KOPT-K1 (cell line): ENCODE measurements around the gene FRYL.
A peak's percentile ranks its signal among the peaks of the same experiment; 100 is the strongest.

Source experiments
- H3K27ac ChIP-seq: fragments of 200-600 bp; sonication (generic); 2 replicates; pipeline ENCODE4 v1.5.1; 2016; ENCODE audit warnings: antibody characterized with exemption, mild to moderate bottlenecking, low read depth, low read length; ENCODE audit not compliant: poor library complexity, severe bottlenecking
- H3K36me3 ChIP-seq: fragments of 200-600 bp; sonication (generic); 2 replicates; pipeline ENCODE4 v1.5.1; 2017; ENCODE audit warnings: antibody characterized with exemption, mild to moderate bottlenecking, low read length, moderate library complexity; ENCODE audit not compliant: insufficient read depth
- H3K9me3 ChIP-seq: fragments of 200-600 bp; sonication (generic); 2 replicates; pipeline ENCODE4 v1.5.1; 2017; ENCODE audit warnings: antibody characterized with exemption, low read length, mild to moderate bottlenecking; ENCODE audit not compliant: insufficient read depth, poor library complexity, severe bottlenecking

The FRYL gene

DNA sequence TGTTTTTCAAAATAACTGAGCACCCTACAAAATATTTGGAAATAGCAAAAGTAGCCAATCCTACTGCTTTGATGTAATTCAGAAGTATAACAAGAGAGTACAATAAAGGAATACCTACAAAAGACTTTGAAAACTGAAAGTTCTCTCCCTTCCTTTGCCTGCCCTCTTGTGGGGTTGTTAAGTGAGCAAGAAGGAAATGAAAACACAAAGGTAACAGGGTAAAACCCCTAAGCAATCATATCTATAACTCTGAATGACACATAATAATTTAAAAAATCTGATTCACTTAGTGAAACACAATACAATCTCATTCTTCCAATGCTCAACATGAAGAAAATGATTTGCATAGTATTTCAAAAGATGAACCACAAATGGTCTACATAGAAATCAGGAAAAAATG lies 98.2 kb downstream of the FRYL start:
- H3K36me3 ChIP-seq, result no peaks in the 10 kb centered on the region; the same call in 1 of the 2 replicates
- H3K27ac ChIP-seq, result no peak overlapping the region
- H3K9me3 ChIP-seq, result peaks cover under 1% of the 10 kb centered on the region

DNA sequence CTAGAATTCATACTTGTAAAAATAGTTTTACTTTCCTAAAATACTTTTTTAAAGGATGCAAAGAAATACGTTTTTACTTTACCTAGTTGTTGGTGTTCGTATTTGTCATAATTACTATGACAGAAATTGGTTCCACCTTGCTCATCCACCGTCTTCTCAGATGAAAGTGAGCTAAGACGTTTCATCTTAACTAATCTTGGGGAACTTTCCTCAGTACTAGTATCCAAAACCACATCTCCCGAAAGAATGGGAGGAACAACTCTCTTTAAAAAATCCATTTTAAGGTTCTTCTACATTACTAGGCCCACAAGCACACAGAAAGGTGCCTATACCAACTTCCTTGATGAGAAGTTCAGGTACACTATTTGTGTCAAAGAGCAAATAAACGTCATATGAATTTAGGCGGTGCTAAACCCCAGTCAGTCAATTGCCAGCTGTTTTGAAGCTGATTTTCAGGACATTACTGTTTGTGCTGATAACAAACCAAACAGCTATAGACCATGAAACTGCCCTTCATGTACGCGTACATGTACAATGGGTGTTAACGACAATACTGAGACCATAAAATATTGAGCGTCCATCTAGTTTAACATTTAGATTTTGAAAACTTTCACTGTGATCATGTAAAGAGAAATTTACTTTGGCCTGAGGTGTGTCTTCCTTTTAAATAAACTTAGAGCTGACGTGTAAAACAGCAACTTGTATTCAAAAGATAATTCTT lies 99.1 kb downstream of the FRYL start:
- H3K36me3 ChIP-seq, result peaks cover 5% of the 10 kb centered on the region; the same call in 1 of the 2 replicates
- H3K9me3 ChIP-seq, result peaks cover 5% of the 10 kb centered on the region

DNA sequence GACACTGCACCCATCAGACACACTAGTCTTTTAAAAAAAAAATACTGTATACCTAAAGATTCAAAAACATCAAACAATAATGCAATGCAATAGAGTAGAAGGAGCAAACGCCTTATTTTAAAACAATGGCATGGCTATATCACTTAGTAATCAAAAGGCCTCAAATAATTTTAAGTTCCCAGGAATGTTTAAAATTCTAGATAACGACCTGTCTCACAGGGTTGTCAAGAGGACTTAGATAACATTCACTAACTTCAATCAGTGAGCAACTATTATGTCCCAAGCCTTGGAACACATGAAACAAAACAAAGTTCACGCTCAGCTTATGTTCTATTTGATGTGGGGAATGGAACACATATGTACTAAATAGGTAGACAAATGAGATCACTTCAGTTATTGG lies 106.5 kb downstream of the FRYL start:
- peaks cover 5% of the 10 kb centered on the region; the same call in 1 of the 2 replicates for H3K36me3 ChIP-seq
- peaks cover 5% of the 10 kb centered on the region for H3K9me3 ChIP-seq

More for the DNA sequence above, 99.1 kb downstream of the FRYL start:
- no peak overlapping the region for H3K27ac ChIP-seq

DNA sequence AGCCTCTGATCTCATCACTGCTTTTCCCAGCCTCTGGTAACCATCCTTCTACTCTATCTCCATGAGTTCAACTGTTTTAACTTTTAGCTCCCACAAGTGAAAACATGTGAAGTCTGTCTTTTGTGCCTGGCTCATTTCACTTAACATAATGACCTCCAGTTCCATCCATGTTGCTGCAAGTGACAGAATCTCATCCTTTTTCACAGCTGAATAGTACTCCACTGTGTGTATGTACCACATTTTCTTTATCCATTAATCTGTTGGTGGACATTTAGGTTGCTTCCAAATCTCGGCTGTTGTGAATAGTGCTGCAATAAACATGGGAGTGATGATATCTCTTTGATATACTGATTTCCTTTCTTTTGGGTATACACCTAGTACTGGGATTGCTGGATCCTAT lies 109.5 kb downstream of the FRYL start:
- H3K27ac ChIP-seq, result no peak overlapping the region
- no peaks in the 10 kb centered on the region for H3K9me3 ChIP-seq

More for the DNA sequence above, 106.5 kb downstream of the FRYL start:
- no peak overlapping the region for H3K27ac ChIP-seq

DNA sequence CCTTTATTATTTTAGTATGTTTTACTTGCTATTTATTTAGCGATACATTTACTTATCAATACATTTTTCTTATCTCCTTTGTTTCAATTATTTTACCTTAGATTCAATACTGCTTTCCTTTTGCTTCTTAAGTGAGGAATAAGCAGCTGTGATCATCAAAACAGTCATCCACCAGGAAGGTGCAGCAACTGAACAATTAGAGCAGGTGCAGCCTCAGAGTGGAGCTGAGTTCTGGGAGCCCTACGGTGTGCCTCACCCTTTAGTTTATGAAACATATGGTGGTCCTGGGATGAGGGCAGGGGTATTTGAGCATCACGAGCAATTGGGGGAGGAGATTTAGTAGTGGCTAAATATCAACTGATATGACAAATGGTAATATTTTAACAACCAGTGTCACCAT lies 111.0 kb downstream of the FRYL start:
- Histone ChIP-seq H3K27ac (no peak overlapping the region), H3K36me3 (no peaks in the 10 kb centered on the region), H3K9me3 (no peaks in the 10 kb centered on the region)

More for the DNA sequence above, 109.5 kb downstream of the FRYL start:
- no peaks in the 10 kb centered on the region; the same call in 1 of the 2 replicates for H3K36me3 ChIP-seq

DNA sequence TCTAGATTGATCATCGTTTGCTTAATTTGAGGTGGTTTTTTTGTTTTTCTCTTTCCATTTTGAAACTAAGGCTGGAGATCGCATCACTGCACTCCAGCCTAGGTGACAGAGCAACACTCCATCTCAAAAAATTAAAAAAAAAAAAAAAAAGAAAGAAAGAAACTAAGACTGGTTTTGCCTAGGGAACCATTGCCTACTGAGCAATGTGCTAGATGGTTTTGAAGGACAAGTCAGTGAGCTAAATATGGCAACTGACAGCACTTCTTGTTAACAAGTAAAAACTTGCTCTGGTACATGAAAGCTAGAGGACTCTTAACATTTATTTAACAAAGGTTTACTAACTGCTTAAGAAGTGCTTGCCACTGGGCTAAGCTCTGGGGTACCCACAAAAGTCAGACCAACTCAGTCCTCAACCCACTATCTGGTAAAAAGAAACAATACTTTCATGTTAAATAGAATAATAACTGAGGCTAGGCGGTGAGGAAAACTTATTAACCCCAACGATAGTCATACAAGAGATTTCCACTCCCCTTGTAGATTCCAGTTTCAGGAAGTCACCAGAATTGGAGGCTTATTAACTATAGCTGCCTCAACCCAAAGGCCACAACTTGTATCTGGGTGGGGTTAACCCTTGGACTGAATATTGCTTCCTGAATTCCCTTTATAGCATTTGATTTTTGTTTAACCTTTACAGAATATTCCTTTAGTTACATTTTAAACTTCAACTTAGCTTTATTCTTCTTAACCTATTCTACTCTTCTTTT lies 111.6 kb downstream of the FRYL start:
- Histone ChIP-seq H3K9me3 (no peaks in the 10 kb centered on the region), H3K36me3 (no peaks in the 10 kb centered on the region; the same call in 1 of the 2 replicates), H3K27ac (no peak overlapping the region)

DNA sequence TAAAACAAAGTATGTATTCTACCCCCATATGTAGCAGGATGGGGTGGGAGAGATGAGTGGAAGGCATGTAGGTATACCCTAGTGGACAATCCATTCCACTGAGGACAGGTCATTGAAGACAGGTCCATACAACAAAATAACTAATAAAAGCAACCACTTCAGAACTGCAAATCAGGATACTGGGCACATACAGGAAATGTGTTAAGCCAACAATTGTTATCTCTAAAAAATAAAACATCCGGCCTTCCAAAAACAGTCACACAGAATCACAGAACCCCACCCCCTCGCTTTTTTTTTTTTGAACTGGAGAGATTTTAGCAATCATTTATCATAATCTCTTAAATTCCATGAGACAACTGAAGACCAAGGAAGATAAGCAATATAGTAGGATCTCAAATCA lies 112.9 kb downstream of the FRYL start:
- peaks cover 4% of the 10 kb centered on the region for H3K9me3 ChIP-seq
- H3K36me3 ChIP-seq, result no peaks in the 10 kb centered on the region; the same call in 1 of the 2 replicates
- H3K27ac ChIP-seq, result no peak overlapping the region

DNA sequence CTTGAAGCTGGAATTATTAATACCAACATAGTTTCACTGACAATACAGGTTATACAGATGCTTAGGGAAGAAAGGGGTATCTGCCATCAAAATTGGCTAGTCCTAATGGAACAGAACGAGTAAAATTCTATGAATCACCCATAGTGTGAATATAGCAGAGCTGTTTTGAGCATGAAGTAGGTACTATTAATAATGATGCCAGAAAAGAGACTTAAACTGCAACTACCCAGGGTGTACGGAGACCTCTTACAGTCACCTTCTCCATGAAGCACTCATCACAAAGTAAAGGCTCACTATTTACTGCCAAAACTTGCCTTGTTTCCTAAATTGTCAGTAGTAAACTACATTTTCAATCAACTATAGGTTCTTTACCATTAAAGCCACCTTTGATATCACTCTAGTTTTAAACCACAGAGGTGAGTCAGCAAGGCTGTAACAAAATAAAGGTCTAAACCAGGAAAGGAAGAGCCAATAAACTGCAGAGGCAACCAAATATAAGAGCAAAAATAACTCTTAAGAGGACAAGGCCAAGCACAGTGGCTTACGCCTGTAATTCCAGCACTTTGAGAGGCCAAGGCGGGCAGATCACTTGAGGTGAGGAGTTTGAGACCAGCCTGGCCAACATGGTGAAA lies 114.4 kb downstream of the FRYL start:
- Histone ChIP-seq H3K27ac (no peak overlapping the region), H3K9me3 (peaks cover 4% of the 10 kb centered on the region), H3K36me3 (no peaks in the 10 kb centered on the region; the same call in 1 of the 2 replicates)

DNA sequence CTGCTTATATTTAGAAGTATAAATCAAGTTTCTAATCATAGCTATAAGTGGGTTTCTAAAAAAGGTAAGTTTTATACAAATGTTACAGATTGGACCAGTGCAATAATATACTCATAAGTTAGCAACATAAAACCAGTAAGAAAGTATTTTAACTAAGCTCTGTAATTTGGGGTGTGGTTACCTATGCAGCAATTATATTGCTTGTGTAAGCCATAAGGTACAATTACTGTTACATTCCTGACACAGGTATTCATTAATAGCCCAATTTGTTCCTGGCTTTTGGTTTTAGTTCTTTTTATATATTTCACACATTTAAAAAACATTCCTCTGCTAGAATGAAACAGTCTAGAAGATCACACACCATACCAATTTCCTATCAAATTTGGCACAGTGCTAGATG lies 115.1 kb downstream of the FRYL start:
- Histone ChIP-seq H3K36me3 (no peaks in the 10 kb centered on the region; the same call in 1 of the 2 replicates), H3K27ac (no peak overlapping the region), H3K9me3 (peaks cover 4% of the 10 kb centered on the region)

DNA sequence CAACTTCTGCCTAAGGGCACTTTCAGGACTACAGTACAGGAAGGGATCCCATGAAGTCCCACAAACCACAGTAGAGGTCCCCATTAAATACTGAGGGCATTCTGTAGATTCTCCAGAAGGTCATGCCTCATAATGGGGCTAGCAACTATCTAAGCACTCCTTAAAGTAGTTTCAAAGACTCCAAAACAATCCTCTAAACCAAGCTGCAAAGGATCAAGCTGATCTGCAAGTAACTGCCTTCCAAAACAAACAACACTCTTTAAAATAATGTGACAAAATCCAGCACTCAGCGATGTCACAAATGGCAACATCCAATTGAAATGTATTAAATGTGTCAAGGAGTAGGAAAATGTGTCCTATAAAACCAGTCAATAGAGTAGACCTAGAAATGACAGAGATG lies 118.7 kb downstream of the FRYL start:
- Histone ChIP-seq H3K27ac (no peak overlapping the region), H3K36me3 (no peaks in the 10 kb centered on the region; the same call in 1 of the 2 replicates), H3K9me3 (peaks cover 4% of the 10 kb centered on the region)

DNA sequence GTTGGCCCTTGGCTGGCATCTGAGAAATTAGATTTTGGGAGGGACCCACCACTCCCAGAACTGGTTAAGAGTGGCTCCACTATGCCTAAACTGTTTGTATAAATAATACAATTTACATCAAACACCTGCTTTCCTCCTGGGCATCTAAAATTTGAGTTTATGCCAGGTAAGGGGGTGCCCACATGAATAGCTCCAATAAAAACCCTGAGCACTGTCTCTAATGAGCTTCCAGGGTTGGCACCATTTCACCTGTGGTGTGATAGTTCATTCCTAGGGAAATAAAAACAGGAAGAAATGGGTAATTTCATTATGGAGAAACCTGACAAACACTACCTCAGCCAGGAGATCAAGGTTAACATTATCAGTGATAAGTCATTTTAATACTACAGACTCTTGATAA lies 119.7 kb downstream of the FRYL start:
- peaks cover 4% of the 10 kb centered on the region for H3K9me3 ChIP-seq
- no peaks in the 10 kb centered on the region; the same call in 1 of the 2 replicates for H3K36me3 ChIP-seq
- H3K27ac ChIP-seq, result no peak overlapping the region

DNA sequence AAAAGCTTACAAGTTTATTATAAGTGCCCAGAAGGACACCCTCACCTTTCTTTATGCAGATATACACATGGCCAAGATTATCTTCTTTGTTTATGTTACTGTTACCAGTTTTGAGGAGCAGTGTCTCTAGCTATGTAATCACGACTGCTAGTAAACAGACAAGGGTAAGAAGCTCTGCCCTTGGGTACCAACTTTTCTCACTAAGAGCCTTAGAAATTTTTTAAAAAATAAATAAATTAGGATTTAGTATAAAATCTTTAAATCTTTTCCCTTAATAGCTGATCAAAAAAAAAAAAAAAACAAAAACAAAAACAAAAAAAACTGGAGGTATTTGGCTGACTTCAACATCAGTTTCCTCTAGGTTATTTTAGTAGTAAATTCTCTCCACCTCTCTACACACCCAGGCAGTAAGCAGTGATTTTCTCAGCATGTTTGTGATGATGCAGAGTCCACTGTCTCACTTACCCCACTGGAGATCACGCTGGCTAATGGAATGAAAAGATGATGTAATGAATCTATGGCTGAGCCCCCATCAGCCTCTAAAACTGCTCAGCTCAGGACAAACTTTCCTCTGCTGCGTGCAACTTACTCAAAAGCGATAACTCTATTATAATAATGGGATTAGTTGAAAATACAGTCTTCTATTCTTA lies 125.9 kb downstream of the FRYL start:
- peak overlapping the region; percentile 46 for H3K27ac ChIP-seq
- H3K36me3 ChIP-seq, result no peaks in the 10 kb centered on the region

DNA sequence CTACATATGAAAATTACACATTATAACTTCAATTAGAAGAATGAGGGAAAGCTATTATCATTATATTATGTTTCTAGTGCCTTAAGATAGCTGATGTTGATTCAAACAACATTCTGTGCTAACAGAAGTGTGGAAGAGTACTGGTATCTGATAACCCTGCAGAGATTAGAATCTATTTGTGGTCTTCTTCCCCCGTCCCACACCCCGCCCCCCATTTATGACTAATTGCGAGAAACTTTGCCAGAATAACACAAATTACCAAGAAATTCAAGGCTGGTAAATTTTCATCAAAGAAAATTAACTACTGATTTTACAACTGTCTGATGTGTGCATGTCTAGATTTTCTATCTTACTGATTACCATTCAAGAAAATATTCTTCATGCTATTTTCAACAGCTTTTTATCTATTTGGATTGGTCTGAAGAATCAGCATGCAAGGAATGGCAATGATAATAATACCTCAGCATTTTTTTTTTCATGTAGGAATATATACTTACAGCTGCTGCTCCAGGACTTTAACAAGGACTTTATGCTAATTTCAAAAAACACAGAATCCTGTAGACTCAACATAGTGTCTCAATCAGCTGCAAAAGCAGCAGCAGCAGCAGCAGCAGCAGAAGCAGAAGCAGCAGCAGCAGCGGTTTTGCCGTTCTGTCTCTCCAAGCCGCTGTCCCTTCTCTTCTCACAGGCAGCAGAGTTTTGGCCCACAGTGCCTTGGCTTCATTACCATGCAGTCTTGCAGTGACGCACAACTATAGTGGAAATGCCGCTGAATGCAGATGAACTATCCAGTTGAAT lies 126.7 kb downstream of the FRYL start:
- no peaks in the 10 kb centered on the region for H3K36me3 ChIP-seq
- H3K27ac ChIP-seq, result peak overlapping the region; percentile 46
- H3K9me3 ChIP-seq, result no peaks in the 10 kb centered on the region

More for the DNA sequence above, 125.9 kb downstream of the FRYL start:
- no peaks in the 10 kb centered on the region for H3K9me3 ChIP-seq

DNA sequence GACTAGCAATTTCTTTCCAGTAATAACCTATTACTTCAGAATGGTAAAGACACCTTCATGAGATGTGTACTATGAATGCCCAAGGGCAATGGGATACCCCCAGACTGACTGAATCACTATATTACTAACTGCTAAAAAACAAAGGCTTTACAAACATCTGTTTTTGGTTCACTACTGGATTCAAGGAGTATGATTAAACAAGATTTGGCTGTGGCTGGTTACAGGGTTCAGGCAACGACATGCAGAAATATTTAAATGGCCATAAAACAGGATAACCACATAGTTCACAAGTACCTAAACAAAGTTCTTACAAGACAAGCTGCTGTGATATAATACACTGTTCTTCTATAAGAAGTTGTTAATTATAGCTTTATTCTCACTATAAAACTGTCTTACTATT lies 128.2 kb downstream of the FRYL start:
- Histone ChIP-seq H3K9me3 (no peaks in the 10 kb centered on the region), H3K27ac (no peak overlapping the region), H3K36me3 (no peaks in the 10 kb centered on the region)
